ENCODE measurements around the gene GID4.

GID4 gene

DNA sequence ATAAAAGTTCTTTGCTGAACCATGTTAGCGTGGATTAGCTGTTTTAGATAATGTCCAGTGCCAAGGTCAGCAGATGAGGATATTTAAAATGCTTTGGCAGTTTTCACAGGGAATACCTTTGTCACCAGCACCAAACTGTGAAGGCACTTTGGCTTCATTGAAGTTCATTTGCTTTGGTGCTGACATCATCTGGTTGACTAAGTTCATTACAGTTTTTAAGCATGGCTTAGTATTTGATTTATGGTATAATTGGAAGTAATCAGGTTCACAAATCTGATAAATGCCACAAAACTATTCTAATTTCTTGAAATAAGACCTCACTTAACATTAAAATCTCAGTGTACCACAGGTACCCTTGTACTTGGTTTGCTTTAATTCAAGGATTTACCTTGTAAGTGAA lies 4.3 kb downstream of the GID4 start:
- Histone ChIP-seq H2AK5ac (ENCODE audit: low read depth, low read length) (no peak overlapping the region), H3K79me1 (ENCODE audit: low read depth, low read length) (peaks cover 2% of the 10 kb centered on the region), H3K4ac (ENCODE audit: low read length) (no peak overlapping the region), H2BK120ac (ENCODE audit: low read depth, low read length) (no peak overlapping the region), H3K4me1 (ENCODE audit: control insufficient read depth in 2 of 2, insufficient read depth in 1 of 2, low read depth in 1 of 2, low read length in 2 of 2) (peaks cover 9 to 14% of the 10 kb centered on the region in 2 donors), H4K8ac (ENCODE audit: low read depth, low read length) (no peak overlapping the region), H3K36me3 (replicated peaks in 1 of 2; ENCODE audit: control insufficient read depth in 2 of 2, insufficient read depth in 2 of 2, low read length in 2 of 2) (peaks cover 9 to 23% of the 10 kb centered on the region in 2 donors), H2AFZ (ENCODE audit: low read length) (no peak overlapping the region), H3K4me3 (ENCODE audit: low read length in 2 of 2) (no peak overlapping the region), H3K23ac (ENCODE audit: low read depth, low read length, poor library complexity) (no peak overlapping the region), H2BK15ac (ENCODE audit: low read length) (no peak overlapping the region), H2BK12ac (ENCODE audit: low read length) (no peak overlapping the region), H3K18ac (ENCODE audit: low read length) (no peak overlapping the region), H2BK5ac (ENCODE audit: low read length) (no peak overlapping the region), H3K9ac (ENCODE audit: low read depth, low read length, poor library complexity) (no peak overlapping the region), H3K27me3 (ENCODE audit: control insufficient read depth in 3 of 3, insufficient read depth in 3 of 3, low read depth in 1 of 3, low read length in 3 of 3) (peaks cover 0 to 2% (median 0%) of the 10 kb centered on the region in 3 experiments), H3K14ac (ENCODE audit: low read length) (no peak overlapping the region), H3K27ac (replicated peaks; ENCODE audit: low read length) (no peak overlapping the region), H3K9me3 (replicated peaks in 1 of 2; ENCODE audit: control insufficient read depth in 2 of 2, insufficient read depth in 1 of 2, low read depth in 1 of 2, low read length in 2 of 2) (no peaks in the 10 kb centered on the region), H3K4me2 (ENCODE audit: insufficient read depth, low read length, poor library complexity, severe bottlenecking) (no peak overlapping the region), H4K91ac (ENCODE audit: low read depth, low read length, poor library complexity) (no peak overlapping the region)
- no peak for DNase-seq (ENCODE audit: low spot score)
- no CpG with 5 or more reads among the region's 1 CpG for WGBS, 2 donors (ENCODE audit: extremely low coverage in 2 of 2, insufficient read length in 2 of 2, insufficient replicate concordance in 1 of 2)

DNA sequence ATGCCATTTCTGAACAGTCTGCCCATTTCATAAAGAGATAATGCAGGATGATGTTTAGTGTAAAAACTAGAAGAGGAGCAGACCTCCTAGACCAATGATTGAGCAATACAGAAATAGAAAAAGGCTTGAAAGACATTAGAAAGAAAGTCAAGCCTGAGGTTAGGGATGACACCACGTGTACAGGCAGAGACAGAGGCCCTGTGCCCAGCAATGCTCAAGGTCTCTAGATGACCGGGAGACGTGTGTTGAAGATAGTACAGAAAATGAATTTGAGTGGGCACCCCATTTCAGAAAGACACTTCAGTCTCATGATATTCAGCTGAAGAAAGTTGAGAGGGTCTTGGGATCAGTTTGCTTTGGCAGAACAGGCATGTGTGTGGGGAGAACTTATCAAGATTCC lies 5.4 kb downstream of the GID4 start:
- Histone ChIP-seq H3K4me3 (ENCODE audit: low read length in 2 of 2) (no peak overlapping the region), H3K9me3 (replicated peaks in 1 of 2; ENCODE audit: control insufficient read depth in 2 of 2, insufficient read depth in 1 of 2, low read depth in 1 of 2, low read length in 2 of 2) (no peaks in the 10 kb centered on the region), H3K23ac (ENCODE audit: low read depth, low read length, poor library complexity) (no peak overlapping the region), H3K9ac (ENCODE audit: low read depth, low read length, poor library complexity) (no peak overlapping the region), H3K27me3 (ENCODE audit: control insufficient read depth in 3 of 3, insufficient read depth in 3 of 3, low read depth in 1 of 3, low read length in 3 of 3) (no peaks in the 10 kb centered on the region), H2BK120ac (ENCODE audit: low read depth, low read length) (no peak overlapping the region), H3K79me1 (ENCODE audit: low read depth, low read length) (peaks cover 1% of the 10 kb centered on the region), H2BK15ac (ENCODE audit: low read length) (no peak overlapping the region), H2BK12ac (ENCODE audit: low read length) (no peak overlapping the region), H4K8ac (ENCODE audit: low read depth, low read length) (no peak overlapping the region), H2AFZ (ENCODE audit: low read length) (no peak overlapping the region), H3K36me3 (replicated peaks in 1 of 2; ENCODE audit: control insufficient read depth in 2 of 2, insufficient read depth in 2 of 2, low read length in 2 of 2) (peaks cover 9 to 27% of the 10 kb centered on the region in 2 donors), H3K4me1 (ENCODE audit: control insufficient read depth in 2 of 2, insufficient read depth in 1 of 2, low read depth in 1 of 2, low read length in 2 of 2) (peaks cover 9 to 13% of the 10 kb centered on the region in 2 donors), H3K14ac (ENCODE audit: low read length) (no peak overlapping the region), H2AK5ac (ENCODE audit: low read depth, low read length) (no peak overlapping the region), H2BK5ac (ENCODE audit: low read length) (no peak overlapping the region), H4K91ac (ENCODE audit: low read depth, low read length, poor library complexity) (no peak overlapping the region), H3K18ac (ENCODE audit: low read length) (no peak overlapping the region), H3K4me2 (ENCODE audit: insufficient read depth, low read length, poor library complexity, severe bottlenecking) (no peak overlapping the region), H3K4ac (ENCODE audit: low read length) (no peak overlapping the region), H3K27ac (replicated peaks; ENCODE audit: low read length) (no peak overlapping the region)
- DNase-seq (ENCODE audit: low spot score), result no peak
- no CpG with 5 or more reads among the region's 3 CpGs for WGBS, 2 donors (ENCODE audit: extremely low coverage in 2 of 2, insufficient read length in 2 of 2, insufficient replicate concordance in 1 of 2)

DNA sequence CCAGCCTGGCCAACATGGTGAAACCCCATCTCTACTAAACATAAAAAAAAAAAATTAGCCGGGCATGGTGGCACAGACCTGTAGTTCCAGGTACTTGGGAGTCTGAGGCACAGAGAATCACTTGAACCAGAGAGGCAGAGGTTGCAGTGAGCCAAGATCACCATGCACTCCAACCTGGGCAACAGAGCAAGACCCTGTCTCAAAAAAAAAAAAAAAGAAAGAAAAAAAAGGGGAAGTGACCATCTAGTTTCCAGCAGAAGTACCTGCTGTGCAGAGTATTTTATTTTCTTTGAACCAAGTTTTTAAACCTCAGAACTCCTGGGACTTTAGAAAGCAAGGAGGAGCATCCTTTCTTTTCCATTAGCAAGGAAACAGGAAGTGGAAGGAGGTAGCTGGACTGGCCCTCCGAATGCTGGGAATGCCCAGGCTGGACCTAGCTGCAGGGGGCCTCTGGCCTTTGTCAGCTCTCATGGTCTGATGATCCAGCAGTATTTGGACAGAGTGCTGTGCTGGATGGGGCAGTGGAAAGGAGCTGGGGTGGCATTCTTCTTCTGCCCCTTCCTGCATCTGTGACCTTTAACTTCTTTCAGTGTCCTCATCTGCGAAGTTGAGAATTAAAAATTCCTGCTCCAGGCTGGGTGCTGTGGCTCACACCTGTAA lies 6.6 kb downstream of the GID4 start:
- Histone ChIP-seq H4K91ac (ENCODE audit: low read depth, low read length, poor library complexity) (no peak overlapping the region), H3K23ac (ENCODE audit: low read depth, low read length, poor library complexity) (no peak overlapping the region), H4K8ac (ENCODE audit: low read depth, low read length) (no peak overlapping the region), H3K27me3 (ENCODE audit: control insufficient read depth in 3 of 3, insufficient read depth in 3 of 3, low read depth in 1 of 3, low read length in 3 of 3) (no peaks in the 10 kb centered on the region), H3K4me1 (ENCODE audit: control insufficient read depth in 2 of 2, insufficient read depth in 1 of 2, low read depth in 1 of 2, low read length in 2 of 2) (peaks cover 2 to 5% of the 10 kb centered on the region in 2 donors), H3K4ac (ENCODE audit: low read length) (no peak overlapping the region), H2BK15ac (ENCODE audit: low read length) (no peak overlapping the region), H3K4me3 (ENCODE audit: low read length in 2 of 2) (no peak overlapping the region), H2BK12ac (ENCODE audit: low read length) (no peak overlapping the region), H3K79me1 (ENCODE audit: low read depth, low read length) (no peaks in the 10 kb centered on the region), H3K18ac (ENCODE audit: low read length) (no peak overlapping the region), H3K36me3 (replicated peaks in 1 of 2; ENCODE audit: control insufficient read depth in 2 of 2, insufficient read depth in 2 of 2, low read length in 2 of 2) (peaks cover 9 to 29% of the 10 kb centered on the region in 2 donors), H3K9ac (ENCODE audit: low read depth, low read length, poor library complexity) (no peak overlapping the region), H3K9me3 (replicated peaks in 1 of 2; ENCODE audit: control insufficient read depth in 2 of 2, insufficient read depth in 1 of 2, low read depth in 1 of 2, low read length in 2 of 2) (no peaks in the 10 kb centered on the region), H2AFZ (ENCODE audit: low read length) (no peak overlapping the region), H2AK5ac (ENCODE audit: low read depth, low read length) (no peak overlapping the region), H3K14ac (ENCODE audit: low read length) (no peak overlapping the region), H3K27ac (replicated peaks; ENCODE audit: low read length) (no peak overlapping the region), H2BK5ac (ENCODE audit: low read length) (no peak overlapping the region), H2BK120ac (ENCODE audit: low read depth, low read length) (no peak overlapping the region), H3K4me2 (ENCODE audit: insufficient read depth, low read length, poor library complexity, severe bottlenecking) (no peak overlapping the region)
- WGBS, 2 donors (ENCODE audit: extremely low coverage in 2 of 2, insufficient read length in 2 of 2, insufficient replicate concordance in 1 of 2), result no CpG with 5 or more reads among the region's 3 CpGs
- no peak for DNase-seq (ENCODE audit: low spot score)

DNA sequence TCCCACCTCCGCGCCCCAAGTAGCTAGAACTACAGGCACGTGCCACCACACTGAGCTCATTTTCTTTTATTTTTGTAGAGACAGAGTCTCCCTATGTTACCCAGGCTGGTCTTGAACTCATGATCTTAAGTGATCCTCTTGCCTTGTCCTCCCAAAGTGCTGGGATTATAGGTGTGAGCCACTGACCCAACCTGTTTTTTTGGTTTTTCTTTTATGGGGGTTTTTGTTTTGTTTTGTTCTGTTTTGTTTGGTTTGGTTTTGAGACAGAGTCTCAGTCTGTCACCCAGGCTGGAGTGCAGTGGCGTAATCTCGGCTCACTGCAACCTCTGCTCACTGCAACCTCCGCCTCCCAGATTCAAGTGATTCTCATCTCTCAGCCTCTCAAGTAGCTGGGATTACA lies 16.4 kb downstream of the GID4 start:
- no peaks in the 10 kb centered on the region for H3K27me3 ChIP-seq (ENCODE audit: control insufficient read depth in 3 of 3, insufficient read depth in 3 of 3, low read depth in 1 of 3, low read length in 3 of 3)
- no peak overlapping the region for H3K18ac ChIP-seq (ENCODE audit: low read length)
- H3K9ac ChIP-seq (ENCODE audit: low read depth, low read length, poor library complexity), result no peak overlapping the region
- H2AK5ac ChIP-seq (ENCODE audit: low read depth, low read length), result no peak overlapping the region
- no peak overlapping the region for H2BK12ac ChIP-seq (ENCODE audit: low read length)
- no peak overlapping the region for H3K27ac ChIP-seq (replicated peaks; ENCODE audit: low read length)
- no peaks in the 10 kb centered on the region for H3K4me1 ChIP-seq (ENCODE audit: control insufficient read depth in 2 of 2, insufficient read depth in 1 of 2, low read depth in 1 of 2, low read length in 2 of 2)
- DNase-seq (ENCODE audit: low spot score), result no peak
- H4K8ac ChIP-seq (ENCODE audit: low read depth, low read length), result no peak overlapping the region
- no peak overlapping the region for H3K4ac ChIP-seq (ENCODE audit: low read length)
- H2AFZ ChIP-seq (ENCODE audit: low read length), result no peak overlapping the region
- H3K14ac ChIP-seq (ENCODE audit: low read length), result no peak overlapping the region
- no peaks in the 10 kb centered on the region for H3K79me1 ChIP-seq (ENCODE audit: low read depth, low read length)
- H3K4me2 ChIP-seq (ENCODE audit: insufficient read depth, low read length, poor library complexity, severe bottlenecking), result no peak overlapping the region
- no peak overlapping the region for H2BK15ac ChIP-seq (ENCODE audit: low read length)
- no peak overlapping the region for H3K23ac ChIP-seq (ENCODE audit: low read depth, low read length, poor library complexity)
- H3K9me3 ChIP-seq (replicated peaks in 1 of 2; ENCODE audit: control insufficient read depth in 2 of 2, insufficient read depth in 1 of 2, low read depth in 1 of 2, low read length in 2 of 2), result no peaks in the 10 kb centered on the region
- H3K36me3 ChIP-seq (replicated peaks in 1 of 2; ENCODE audit: control insufficient read depth in 2 of 2, insufficient read depth in 2 of 2, low read length in 2 of 2), result peaks cover 15 to 58% of the 10 kb centered on the region in 2 donors
- no peak overlapping the region for H3K4me3 ChIP-seq (ENCODE audit: low read length in 2 of 2)
- no CpG with 5 or more reads among the region's 6 CpGs for WGBS, 2 donors (ENCODE audit: extremely low coverage in 2 of 2, insufficient read length in 2 of 2, insufficient replicate concordance in 1 of 2)
- no peak overlapping the region for H2BK5ac ChIP-seq (ENCODE audit: low read length)
- H4K91ac ChIP-seq (ENCODE audit: low read depth, low read length, poor library complexity), result no peak overlapping the region
- no peak overlapping the region for H2BK120ac ChIP-seq (ENCODE audit: low read depth, low read length)
